Astrocyte (in vitro differentiated cells and primary cell): Measurements from ENCODE around the gene HOXC11. TPM values are rescaled to one million over a fixed set of nuclear protein-coding genes. Genes with fewer than 3 reads are reported as not detected.

Experiments
- DNase-seq: peaks from one replicate; pipeline ENCODE4 v3.0.0-alpha.2; 2010; ENCODE audit warnings: low read depth
- FAIRE-seq: peaks from 2 replicates; lab custom pipeline; 2011; peaks lifted over from hg19 to GRCh38; lab: Jason Lieb, UNC
- H2AFZ ChIP-seq: 2 replicates; pipeline ENCODE4 v1.6.0; 2012; ENCODE audit warnings: low read depth, low read length, inconsistent platforms
- H3K27ac ChIP-seq: 2 replicates; pipeline ENCODE4 v1.5.1; 2011; ENCODE audit warnings: low read depth, low read length, inconsistent platforms
- H3K27me3 ChIP-seq: 2 replicates; pipeline ENCODE4 v1.6.0; 2011; ENCODE audit warnings: low read length, inconsistent platforms; ENCODE audit not compliant: insufficient read depth
- H3K36me3 ChIP-seq: 2 replicates; pipeline ENCODE4 v1.5.1; 2011; ENCODE audit warnings: low read length, inconsistent platforms; ENCODE audit not compliant: insufficient read depth
- H3K4me1 ChIP-seq: 2 replicates; pipeline ENCODE4 v1.5.1; 2011; ENCODE audit warnings: low read length, inconsistent platforms; ENCODE audit not compliant: insufficient read depth
- H3K4me2 ChIP-seq: 2 replicates; pipeline ENCODE4 v1.6.0; 2012; ENCODE audit warnings: low read length, inconsistent platforms
- H3K4me3 ChIP-seq: 2 replicates; pipeline ENCODE4 v1.5.1; 2011; ENCODE audit warnings: low read depth, mild to moderate bottlenecking, low read length, inconsistent platforms; ENCODE audit not compliant: insufficient read depth
- H3K79me2 ChIP-seq: 2 replicates; pipeline ENCODE4 v1.6.0; 2012; ENCODE audit warnings: mild to moderate bottlenecking, low read length, inconsistent platforms; ENCODE audit not compliant: insufficient read depth
- H3K9ac ChIP-seq: 2 replicates; pipeline ENCODE4 v1.6.0; 2012; ENCODE audit warnings: mild to moderate bottlenecking, low read length, inconsistent platforms
- H3K9me3 ChIP-seq: 2 replicates; pipeline ENCODE4 v1.5.1; 2012; ENCODE audit warnings: low read depth, mild to moderate bottlenecking, low read length, inconsistent platforms; ENCODE audit not compliant: insufficient read depth
- H4K20me1 ChIP-seq: 2 replicates; pipeline ENCODE4 v1.6.0; 2012; ENCODE audit warnings: low read length, inconsistent platforms; ENCODE audit not compliant: insufficient read depth
- H3K27ac Mint-ChIP-seq: one replicate; pipeline ENCODE4 v1.8.0; 2021; ENCODE audit warnings: mild to moderate bottlenecking, mixed read lengths; ENCODE audit not compliant: unreplicated experiment
- H3K27me3 Mint-ChIP-seq: one replicate; pipeline ENCODE4 v1.8.0; 2021; ENCODE audit warnings: low read depth, mixed read lengths; ENCODE audit not compliant: unreplicated experiment
- H3K36me3 Mint-ChIP-seq: one replicate; pipeline ENCODE4 v1.8.0; 2021; ENCODE audit warnings: low read depth, mixed read lengths; ENCODE audit not compliant: unreplicated experiment
- H3K4me1 Mint-ChIP-seq: one replicate; pipeline ENCODE4 v1.8.0; 2021; ENCODE audit warnings: low read depth, mixed read lengths; ENCODE audit not compliant: unreplicated experiment
- H3K4me3 Mint-ChIP-seq: one replicate; pipeline ENCODE4 v1.8.0; 2021; ENCODE audit warnings: mild to moderate bottlenecking, moderate library complexity, mixed read lengths; ENCODE audit not compliant: unreplicated experiment
- H3K9me3 Mint-ChIP-seq: one replicate; pipeline ENCODE4 v1.8.0; 2021; ENCODE audit warnings: mild to moderate bottlenecking, mixed read lengths; ENCODE audit not compliant: unreplicated experiment
- EZH2 ChIP-seq: IDR thresholded peaks from 2 replicates; pipeline ENCODE4 v1.6.1; 2012; ENCODE audit warnings: mild to moderate bottlenecking, low read length, inconsistent platforms; ENCODE audit not compliant: insufficient read depth
- total RNA-seq: library from RNA; stranded (reverse); gene quantifications from 2 replicates; pipeline ENCODE4 v1.2.1, GENCODE V29; 2021
- TF ChIP-seq, protein P1 (sequence below): IDR thresholded peaks from 2 replicates; pipeline ENCODE4 v1.5.1; 2011; ENCODE audit warnings: low read depth, mild to moderate bottlenecking, inconsistent platforms, low read length, moderate library complexity; ENCODE audit not compliant: insufficient read depth

HOXC11 gene
- total RNA-seq, 1 donor from 2014 or later = not detected

DNA sequence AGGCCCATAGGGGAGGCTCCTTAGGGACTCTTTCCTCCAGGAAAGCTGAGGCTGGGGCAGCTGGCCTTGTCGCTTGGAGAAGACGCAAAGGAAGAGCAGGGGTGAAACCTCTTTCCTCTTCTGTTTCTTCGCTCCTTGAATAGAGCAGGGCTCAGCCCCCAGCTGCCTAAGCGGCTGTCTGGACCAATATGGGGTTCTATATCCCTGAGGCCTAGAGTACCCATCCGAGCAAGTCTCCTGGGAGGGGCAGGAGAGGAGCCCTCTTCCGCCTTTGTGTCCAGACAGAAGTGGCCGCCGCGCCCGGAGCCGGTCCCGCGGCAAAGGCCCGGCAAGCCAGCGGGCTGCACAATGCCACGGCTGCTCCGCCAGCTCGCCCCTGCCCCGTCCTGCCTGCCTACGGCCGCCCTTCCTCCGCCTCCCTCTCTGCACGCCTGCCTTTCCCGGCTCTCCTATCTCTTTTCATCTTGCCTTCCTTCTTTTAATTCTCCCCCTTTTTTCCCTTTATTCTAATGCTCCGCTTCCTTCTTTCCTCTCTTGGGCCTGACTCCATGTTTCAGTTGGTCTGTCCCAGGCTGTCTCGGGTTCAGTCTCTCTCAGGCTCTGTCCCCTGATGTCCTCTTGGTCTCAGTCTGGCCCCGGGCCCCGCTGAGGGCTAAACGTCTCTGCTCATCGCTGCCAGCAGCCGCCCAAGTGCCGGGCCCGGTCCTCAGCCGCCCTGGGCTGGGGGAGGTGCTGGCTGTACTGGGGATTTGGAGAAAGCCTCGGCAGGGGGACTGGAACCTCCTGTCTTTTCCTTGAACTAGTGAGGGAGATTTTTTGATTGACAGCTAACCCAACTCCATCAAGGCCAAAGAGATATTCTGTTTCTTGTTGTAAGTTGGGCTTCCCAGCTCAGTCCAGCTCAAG is 24.5 kb downstream of the HOXC11 start:
- no peaks in the 10 kb centered on the region for H3K79me2 ChIP-seq
- H2AFZ ChIP-seq = no peak overlapping the region
- H3K4me2 ChIP-seq = no peak overlapping the region
- peaks cover 93% of the 10 kb centered on the region for H3K27me3 ChIP-seq
- H3K4me3 ChIP-seq = no peak overlapping the region
- peaks cover 7% of the 10 kb centered on the region for H3K9me3 ChIP-seq
- peak; percentile 72 for TF ChIP-seq EZH2
- TF ChIP-seq, protein P1, sequence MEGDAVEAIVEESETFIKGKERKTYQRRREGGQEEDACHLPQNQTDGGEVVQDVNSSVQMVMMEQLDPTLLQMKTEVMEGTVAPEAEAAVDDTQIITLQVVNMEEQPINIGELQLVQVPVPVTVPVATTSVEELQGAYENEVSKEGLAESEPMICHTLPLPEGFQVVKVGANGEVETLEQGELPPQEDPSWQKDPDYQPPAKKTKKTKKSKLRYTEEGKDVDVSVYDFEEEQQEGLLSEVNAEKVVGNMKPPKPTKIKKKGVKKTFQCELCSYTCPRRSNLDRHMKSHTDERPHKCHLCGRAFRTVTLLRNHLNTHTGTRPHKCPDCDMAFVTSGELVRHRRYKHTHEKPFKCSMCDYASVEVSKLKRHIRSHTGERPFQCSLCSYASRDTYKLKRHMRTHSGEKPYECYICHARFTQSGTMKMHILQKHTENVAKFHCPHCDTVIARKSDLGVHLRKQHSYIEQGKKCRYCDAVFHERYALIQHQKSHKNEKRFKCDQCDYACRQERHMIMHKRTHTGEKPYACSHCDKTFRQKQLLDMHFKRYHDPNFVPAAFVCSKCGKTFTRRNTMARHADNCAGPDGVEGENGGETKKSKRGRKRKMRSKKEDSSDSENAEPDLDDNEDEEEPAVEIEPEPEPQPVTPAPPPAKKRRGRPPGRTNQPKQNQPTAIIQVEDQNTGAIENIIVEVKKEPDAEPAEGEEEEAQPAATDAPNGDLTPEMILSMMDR = no peak
- no peak for FAIRE-seq
- H3K4me1 ChIP-seq = peaks cover 4% of the 10 kb centered on the region
- H3K27ac ChIP-seq = no peak overlapping the region
- H3K27me3 Mint-ChIP-seq = peaks cover 84% of the 10 kb centered on the region
- H3K9me3 Mint-ChIP-seq = peaks cover 24% of the 10 kb centered on the region
- no peaks in the 10 kb centered on the region for H4K20me1 ChIP-seq
- no peak overlapping the region for H3K27ac Mint-ChIP-seq
- no peaks in the 10 kb centered on the region for H3K36me3 ChIP-seq
- H3K36me3 Mint-ChIP-seq = no peaks in the 10 kb centered on the region
- H3K4me3 Mint-ChIP-seq = no peak overlapping the region
- DNase-seq = no peak
- no peak overlapping the region for H3K9ac ChIP-seq
- H3K4me1 Mint-ChIP-seq = no peaks in the 10 kb centered on the region

- no peak overlapping the region for H3K27ac Mint-ChIP-seq
- peaks cover 96% of the 10 kb centered on the region for H3K27me3 ChIP-seq
- TF ChIP-seq, protein P1 = no peak
- TF ChIP-seq EZH2 = no peak
- H3K27me3 Mint-ChIP-seq = peaks cover 84% of the 10 kb centered on the region
- no peak overlapping the region for H3K4me3 Mint-ChIP-seq
- FAIRE-seq (no peak), DNase-seq (no peak)
- H3K4me1 ChIP-seq = peaks cover 4% of the 10 kb centered on the region
- no peak overlapping the region for H3K4me3 ChIP-seq
- no peaks in the 10 kb centered on the region for H3K4me1 Mint-ChIP-seq
- no peak overlapping the region for H2AFZ ChIP-seq
- no peak overlapping the region for H3K9ac ChIP-seq
- H3K27ac ChIP-seq = no peak overlapping the region
- no peak overlapping the region for H3K4me2 ChIP-seq
- no peaks in the 10 kb centered on the region for H4K20me1 ChIP-seq
- H3K36me3 Mint-ChIP-seq = no peaks in the 10 kb centered on the region
- H3K36me3 ChIP-seq = no peaks in the 10 kb centered on the region
- no peaks in the 10 kb centered on the region for H3K79me2 ChIP-seq
- H3K9me3 Mint-ChIP-seq = peaks cover 28% of the 10 kb centered on the region
- H3K9me3 ChIP-seq = peaks cover 5% of the 10 kb centered on the region
Measured at GRCh38 chr12:53998110-53998899, 25.4 kb downstream of the HOXC11 start.
